Naive thymus-derived CD4-positive, alpha-beta T cell (primary cell): Measurements from ENCODE around the gene DENND2D. TPM values are rescaled to one million over a fixed set of nuclear protein-coding genes. Genes with fewer than 3 reads are reported as not detected.

Source experiments
- ATAC-seq: fragments of 150-1000 bp; cut with Tn5 transposase; 2 replicates; pipeline ENCODE4 v1.10.0; 2021; ENCODE audit warnings: mild to moderate bottlenecking, moderate library complexity
- CTCF ChIA-PET: fragments of 350-600 bp; sonication (Branson Sonifier 250); formaldehyde crosslinking; loops from one replicate; lab custom pipeline; 2021; ENCODE audit warnings: antibody characterized with exemption; lab: Charles Lee
- POLR2A ChIA-PET: fragments of 350-600 bp; sonication (Branson Sonifier 250); formaldehyde crosslinking; loops from one replicate; lab custom pipeline; 2021; ENCODE audit warnings: antibody characterized with exemption, inconsistent platforms; lab: Charles Lee
- DNase-seq, 9 donors: peaks; one replicate each; pipeline versions ENCODE4 v3.0.0 to v3.0.0-alpha.2; 2020 to 2022; ENCODE audit warnings: mixed read lengths in 1 of 9
- H3K27ac ChIP-seq: one replicate; pipeline ENCODE4 v1.7.0; 2013; ENCODE audit warnings: mild to moderate bottlenecking, low read depth, low read length, moderate library complexity
- H3K27me3 ChIP-seq, 2 donors: one replicate each; pipeline ENCODE4 v1.7.0; 2013; ENCODE audit warnings: low read length in 2 of 2, mild to moderate bottlenecking in 2 of 2, moderate library complexity in 2 of 2; ENCODE audit not compliant: control insufficient read depth in 2 of 2, insufficient read depth in 2 of 2
- H3K36me3 ChIP-seq, 3 experiments: 1 replicate in 2 of 3; 2 replicates in 1 of 3; pipeline ENCODE4 v1.7.0; 2013; ENCODE audit warnings: low read length in 3 of 3, mild to moderate bottlenecking in 3 of 3, moderate library complexity in 1 of 3; ENCODE audit not compliant: insufficient read depth in 3 of 3, control insufficient read depth in 2 of 3
- H3K4me1 ChIP-seq, 2 donors: one replicate each; pipeline ENCODE4 v1.7.0; 2013; ENCODE audit warnings: low read length in 2 of 2, mild to moderate bottlenecking in 2 of 2, moderate library complexity in 1 of 2; ENCODE audit not compliant: control insufficient read depth in 2 of 2, insufficient read depth in 2 of 2
- H3K4me3 ChIP-seq: 2 replicates; pipeline ENCODE4 v1.7.0; 2013; ENCODE audit warnings: mild to moderate bottlenecking, low read length
- H3K9me3 ChIP-seq, 3 experiments: 1 replicate in 2 of 3; 2 replicates in 1 of 3; pipeline ENCODE4 v1.7.0; 2013; ENCODE audit warnings: low read length in 3 of 3; ENCODE audit not compliant: control insufficient read depth in 2 of 3
- H3K27ac Mint-ChIP-seq, 9 donors: one replicate each; pipeline ENCODE4 v1.8.0; 2020 to 2022; ENCODE audit warnings: mixed read lengths in 9 of 9, mild to moderate bottlenecking in 8 of 9, moderate library complexity in 5 of 9, inconsistent platforms in 2 of 9
- H3K27me3 Mint-ChIP-seq, 5 donors: one replicate each; pipeline ENCODE4 v1.8.0; 2021 to 2022; ENCODE audit warnings: mixed read lengths in 5 of 5, mild to moderate bottlenecking in 1 of 5
- H3K36me3 Mint-ChIP-seq, 5 donors: one replicate each; pipeline ENCODE4 v1.8.0; 2020 to 2022; ENCODE audit warnings: mixed read lengths in 5 of 5, mild to moderate bottlenecking in 3 of 5, inconsistent platforms in 1 of 5
- H3K4me1 Mint-ChIP-seq, 7 donors: one replicate each; pipeline ENCODE4 v1.8.0; 2020 to 2022; ENCODE audit warnings: mixed read lengths in 7 of 7, mild to moderate bottlenecking in 3 of 7, inconsistent platforms in 1 of 7
- H3K4me3 Mint-ChIP-seq, 10 donors: one replicate each; pipeline ENCODE4 v1.8.0; 2020 to 2022; ENCODE audit warnings: mild to moderate bottlenecking in 10 of 10, mixed read lengths in 10 of 10, moderate library complexity in 6 of 10, inconsistent platforms in 2 of 10
- H3K9me3 Mint-ChIP-seq, 11 donors: one replicate each; pipeline ENCODE4 v1.8.0; 2020 to 2022; ENCODE audit warnings: mixed read lengths in 11 of 11, mild to moderate bottlenecking in 4 of 11, inconsistent platforms in 1 of 11, moderate library complexity in 1 of 11
- intact Hi-C, 2 donors: fragments of 100-400 bp; cut with micrococcal nuclease; formaldehyde crosslinking; loops; one replicate each; pipeline ENCODE4 v1.15.1; 2023
- polyA plus RNA-seq, 2 donors: library from polyadenylated mRNA; unstranded; fragments of 300-500 nt; fragmentation: Illumina TruSeq; gene quantifications; one replicate each; pipeline ENCODE4 v1.2.3, GENCODE V29; 2021
- total RNA-seq, 6 experiments: library from RNA in 5 of 6; stranded (reverse) in 5 of 6; gene quantifications; 1 replicate in 5 of 6; 2 replicates in 1 of 6; pipeline ENCODE4 v1.2.3 and lab custom pipeline; 2021 to 2026

Gene DENND2D
- total and polyA plus RNA-seq, 7 experiments from 2014 or later: 122 to 421 (median 288) TPM

DNA sequence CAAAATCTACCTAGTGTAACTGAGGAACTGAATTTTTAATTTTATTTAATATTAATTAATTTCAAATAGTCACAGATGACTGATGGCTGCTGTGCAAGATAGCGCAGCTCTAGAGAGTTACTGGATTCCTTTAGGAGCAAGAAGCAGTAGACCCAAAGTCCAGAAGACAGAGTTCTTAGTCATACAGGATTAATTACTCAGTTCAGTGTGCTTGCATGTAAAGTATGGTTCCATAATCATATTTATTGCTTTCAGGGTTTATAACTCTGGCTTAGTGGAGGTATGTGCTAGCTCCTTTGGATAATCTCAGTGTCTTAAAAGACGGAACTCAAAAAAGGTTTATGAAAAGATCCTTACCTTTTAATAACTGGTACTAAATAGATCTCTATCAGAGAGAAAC lies 43.0 kb downstream of the DENND2D start:
- CTCF ChIA-PET: no interaction called here
- POLR2A ChIA-PET: interaction anchor here (0.7 kb wide), 1 partner anchor 18 kb away, joined by 4 read pairs; no protein-coding TSS in a partner anchor
- H3K4me3 Mint-ChIP-seq: no peak overlapping the region
- H3K36me3 ChIP-seq: peaks cover 0 to 24% (median 7%) of the 10 kb centered on the region in 3 experiments
- no peaks in the 10 kb centered on the region for H3K27me3 ChIP-seq
- peaks cover 2 to 9% of the 10 kb centered on the region in 2 donors for H3K4me1 ChIP-seq
- no peaks in the 10 kb centered on the region for H3K9me3 Mint-ChIP-seq
- peaks cover 31 to 73% (median 60%) of the 10 kb centered on the region in 7 donors for H3K4me1 Mint-ChIP-seq
- DNase-seq: no peak
- H3K27ac Mint-ChIP-seq: no peak overlapping the region
- H3K9me3 ChIP-seq: no peaks in the 10 kb centered on the region
- H3K27me3 Mint-ChIP-seq: no peaks in the 10 kb centered on the region
- no peak overlapping the region for H3K4me3 ChIP-seq
- H3K27ac ChIP-seq: no peak overlapping the region
- intact Hi-C loops: no loop called here
- ATAC-seq: no peak
- H3K36me3 Mint-ChIP-seq: peaks cover 25 to 65% (median 48%) of the 10 kb centered on the region in 5 donors

- Mint-ChIP-seq H3K36me3 (peaks cover 23 to 76% (median 54%) of the 10 kb centered on the region in 5 donors), H3K9me3 (no peaks in the 10 kb centered on the region), H3K27me3 (no peaks in the 10 kb centered on the region), H3K4me1 (peaks cover 39 to 80% (median 70%) of the 10 kb centered on the region in 7 donors), H3K27ac (peak overlapping the region in 3 of 9 donors; percentile 2 to 11 (median 10)), H3K4me3 (peak overlapping the region in 9 of 10 donors; percentile 2 to 51 (median 44))
- no peak overlapping the region for H3K27ac ChIP-seq
- H3K4me3 ChIP-seq: no peak overlapping the region
- ChIA-PET POLR2A (interaction anchor here (0.7 kb wide), 1 partner anchor 58 kb away, joined by 3 read pairs; no protein-coding TSS in a partner anchor), CTCF (no interaction called here)
- intact Hi-C loops: no loop called here
- peaks cover 4 to 15% of the 10 kb centered on the region in 2 donors for H3K4me1 ChIP-seq
- peaks cover 0 to 22% (median 0%) of the 10 kb centered on the region in 3 experiments for H3K36me3 ChIP-seq
- ATAC-seq (no peak), DNase-seq (no peak)
- no peaks in the 10 kb centered on the region for H3K9me3 ChIP-seq
- no peaks in the 10 kb centered on the region for H3K27me3 ChIP-seq
These were observed 46.1 kb downstream of the DENND2D start for GRCh38 chr1:111154021-111154999.

- H3K4me1 Mint-ChIP-seq: peaks cover 50 to 97% (median 87%) of the 10 kb centered on the region in 7 donors
- ATAC-seq (no peak), DNase-seq (no peak)
- ChIA-PET POLR2A (interaction anchor here (1.2 to 1.6 kb wide), 3 partner anchors 12 to 67 kb away, joined by 3 to 6 read pairs (median 5); partner anchors contain the start of genes CEPT1 and DRAM2), CTCF (interaction anchor here (0.8 kb wide), 1 partner anchor 183 kb away, joined by 3 read pairs; no protein-coding TSS in a partner anchor)
- H3K4me3 Mint-ChIP-seq: peak overlapping the region in 9 of 10 donors; percentile 40 to 74 (median 58)
- intact Hi-C loops: no loop called here
- H3K36me3 Mint-ChIP-seq: peaks cover 24 to 79% (median 64%) of the 10 kb centered on the region in 5 donors
- H3K27ac ChIP-seq: no peak overlapping the region
- H3K27me3 ChIP-seq: no peaks in the 10 kb centered on the region
- peaks cover 4 to 22% of the 10 kb centered on the region in 2 donors for H3K4me1 ChIP-seq
- no peaks in the 10 kb centered on the region for H3K9me3 ChIP-seq
- H3K27ac Mint-ChIP-seq: peak overlapping the region in 8 of 9 donors; percentile 0 to 81 (median 63)
- H3K36me3 ChIP-seq: peaks cover 0 to 33% (median 9%) of the 10 kb centered on the region in 3 experiments
- no peaks in the 10 kb centered on the region for H3K9me3 Mint-ChIP-seq
- H3K4me3 ChIP-seq: no peak overlapping the region
- H3K27me3 Mint-ChIP-seq: no peaks in the 10 kb centered on the region
These were observed 48.6 kb downstream of the DENND2D start for GRCh38 chr1:111151838-111152237.

DNA sequence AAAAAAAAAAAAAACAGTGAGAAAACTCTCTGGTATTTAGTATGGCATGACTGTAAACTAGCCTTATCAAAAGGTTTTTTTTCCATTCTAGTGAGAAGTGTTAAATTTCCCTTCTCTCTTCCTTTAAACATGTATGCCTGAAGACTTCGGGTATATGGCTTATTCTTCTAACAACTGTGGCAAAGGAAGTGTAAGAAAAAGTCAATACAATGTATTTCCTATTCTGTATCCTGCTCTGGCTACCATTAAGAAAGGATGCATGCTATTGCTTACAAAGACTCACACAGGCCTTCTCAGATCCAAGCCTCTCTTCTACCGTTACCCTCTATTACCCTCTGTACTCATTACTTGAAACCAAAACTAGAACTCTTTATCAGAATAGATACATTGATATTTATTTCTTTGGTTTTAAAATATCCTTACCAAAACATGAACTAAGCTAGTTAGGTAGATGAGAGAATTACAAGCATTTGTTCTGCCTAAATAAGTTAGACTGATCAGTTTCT lies 52.0 kb downstream of the DENND2D start:
- DNase-seq (no peak), ATAC-seq (no peak)
- Mint-ChIP-seq H3K4me3 (peak overlapping the region in 7 of 10 donors; percentile 15 to 73 (median 46)), H3K4me1 (peaks cover 49 to 94% (median 80%) of the 10 kb centered on the region in 7 donors), H3K27me3 (no peaks in the 10 kb centered on the region), H3K27ac (peak overlapping the region in 2 of 9 donors; percentile 12 to 18), H3K9me3 (no peaks in the 10 kb centered on the region), H3K36me3 (peaks cover 11 to 56% (median 45%) of the 10 kb centered on the region in 5 donors)
- no peak overlapping the region for H3K27ac ChIP-seq
- ChIA-PET POLR2A (interaction anchor here (0.5 kb wide), 1 partner anchor 17 kb away, joined by 3 read pairs; no protein-coding TSS in a partner anchor), CTCF (interaction anchor here (0.8 to 1.2 kb wide), 2 partner anchors 54 to 185 kb away, joined by 3 to 6 read pairs; no protein-coding TSS in a partner anchor)
- H3K4me3 ChIP-seq: no peak overlapping the region
- H3K36me3 ChIP-seq: peaks cover 0 to 26% (median 9%) of the 10 kb centered on the region in 3 experiments
- H3K4me1 ChIP-seq: peaks cover 4 to 29% of the 10 kb centered on the region in 2 donors
- no peaks in the 10 kb centered on the region for H3K27me3 ChIP-seq
- no peaks in the 10 kb centered on the region for H3K9me3 ChIP-seq
- intact Hi-C loops: no loop called here

GRCh38 chr1:111147948-111148347 lies 52.5 kb downstream of the DENND2D start:
- Histone ChIP-seq H3K36me3 (peaks cover 0 to 21% (median 9%) of the 10 kb centered on the region in 3 experiments), H3K4me1 (peaks cover 4 to 26% of the 10 kb centered on the region in 2 donors), H3K27me3 (no peaks in the 10 kb centered on the region), H3K9me3 (no peaks in the 10 kb centered on the region), H3K4me3 (no peak overlapping the region), H3K27ac (no peak overlapping the region)
- Mint-ChIP-seq H3K9me3 (no peaks in the 10 kb centered on the region), H3K27me3 (no peaks in the 10 kb centered on the region), H3K27ac (peak overlapping the region in 1 of 9 donors; percentile 4), H3K36me3 (peaks cover 7 to 51% (median 40%) of the 10 kb centered on the region in 5 donors), H3K4me3 (peak overlapping the region in 2 of 10 donors; percentile 25 to 73), H3K4me1 (peaks cover 48 to 94% (median 80%) of the 10 kb centered on the region in 7 donors)
- intact Hi-C loops: loop anchor here in 1 of 2 donors (2.0 kb wide), 1 partner anchor 15 kb away; no protein-coding TSS in a partner anchor
- ChIA-PET CTCF (interaction anchor here (1.6 kb wide), 1 partner anchor 117 kb away, joined by 4 read pairs; no protein-coding TSS in a partner anchor), POLR2A (interaction anchor here (0.5 kb wide), 1 partner anchor 16 kb away, joined by 3 read pairs; no protein-coding TSS in a partner anchor)
- ATAC-seq: no peak
- no peak for DNase-seq
